NCI-H526 (cell line): Measurements from ENCODE around the gene DENND10.
A peak's percentile ranks its signal among the peaks of the same experiment; 100 is the strongest.
"Not testable (repeated sequence)": the region's sequence is repeated elsewhere in the genome, so short reads cannot be mapped to it uniquely, and the experiment has no call there.

Experiments
- DNase-seq, 2 experiments: peaks; one replicate each; lab custom pipeline; 2025; lab: John Stamatoyannopoulos, UW

DENND10 gene

GRCh38 chr10:119132521-119133345, 28.8 kb downstream of the DENND10 start:
- no peak for DNase-seq

- no peak for DNase-seq
These were observed 30.0 kb downstream of the DENND10 start for GRCh38 chr10:119133949-119134348.

- no peak for DNase-seq
These were observed 31.6 kb downstream of the DENND10 start for GRCh38 chr10:119135513-119135881.

- DNase-seq, result no peak
These were observed 32.2 kb downstream of the DENND10 start for GRCh38 chr10:119136084-119136483.

GRCh38 chr10:119137878-119138277, 34.0 kb downstream of the DENND10 start:
- not testable (repeated sequence) for DNase-seq

- no peak for DNase-seq
These were observed 34.7 kb downstream of the DENND10 start for GRCh38 chr10:119138346-119139306.

GRCh38 chr10:119139464-119140067, 35.7 kb downstream of the DENND10 start:
- peak; percentile 2 to 27 for DNase-seq

GRCh38 chr10:119140603-119141245, 36.8 kb downstream of the DENND10 start:
- DNase-seq, result no peak

GRCh38 chr10:119143657-119144056, 39.7 kb downstream of the DENND10 start:
- DNase-seq, result no peak

GRCh38 chr10:119149157-119149556, 45.2 kb downstream of the DENND10 start:
- no peak for DNase-seq

- DNase-seq, result no peak
These were observed 45.8 kb downstream of the DENND10 start for GRCh38 chr10:119149729-119150128.

- not testable (repeated sequence) for DNase-seq
These were observed 47.7 kb downstream of the DENND10 start for GRCh38 chr10:119151601-119152000.

- no peak for DNase-seq
These were observed 49.1 kb downstream of the DENND10 start for GRCh38 chr10:119153041-119153440.

- no peak for DNase-seq
These were observed 49.7 kb downstream of the DENND10 start for GRCh38 chr10:119153661-119154060.

GRCh38 chr10:119159332-119159731, 55.4 kb downstream of the DENND10 start:
- no peak for DNase-seq

- DNase-seq, result no peak
These were observed 58.0 kb downstream of the DENND10 start for GRCh38 chr10:119161680-119162451.

- no peak for DNase-seq
These were observed 58.7 kb downstream of the DENND10 start for GRCh38 chr10:119162452-119163092.

- peak in 1 of 2 experiments; percentile 70 for DNase-seq
These were observed 61.5 kb downstream of the DENND10 start, which contains the start of gene SFXN4 for GRCh38 chr10:119165171-119166117. TSS of gene SFXN4 (minus strand) at chr10:119165714. CDS start at chr10:119165647, 67 bp downstream.

- DNase-seq, result no peak
These were observed 62.2 kb downstream of the DENND10 start for GRCh38 chr10:119166118-119166500.
